GM04504 (cell line): ENCODE data around the gene PPP2R3A.

ENCODE experiments used
- DNase-seq: peaks from one replicate; pipeline ENCODE4 v3.0.0-alpha.2; 2012; ENCODE audit warnings: low read depth

Gene PPP2R3A

GRCh38 chr3:136195258-136196063 is 229.9 kb downstream of the PPP2R3A start:
- peak; percentile 45 for DNase-seq

GRCh38 chr3:136196064-136196400 is 230.5 kb downstream of the PPP2R3A start, which contains the start of gene MSL2:
TSS of gene MSL2 (minus strand) at chr3:136196335. CDS start at chr3:136195113, 1,222 bp downstream.
- DNase-seq, result no peak

- peak; percentile 99 for DNase-seq
Observed at GRCh38 chr3:136196401-136197158, 231.1 kb downstream of the PPP2R3A start.

GRCh38 chr3:136197159-136197793 is 231.7 kb downstream of the PPP2R3A start:
- DNase-seq, result no peak
